Measurements from ENCODE around the gene SLBP. TPM values are rescaled to one million over a fixed set of nuclear protein-coding genes. Genes with fewer than 3 reads are reported as not detected.

The SLBP gene
- total and polyA plus RNA-seq, 10 of the 15 experiments (the other 5 are each of a cell fraction or from before 2014, with no cell fraction given), result 94.4 to 278 (median 158) TPM

GRCh38 chr4:1711571-1712215 lies 426 bp downstream of the SLBP start (continued):
- TF ChIP-seq, protein P1, sequence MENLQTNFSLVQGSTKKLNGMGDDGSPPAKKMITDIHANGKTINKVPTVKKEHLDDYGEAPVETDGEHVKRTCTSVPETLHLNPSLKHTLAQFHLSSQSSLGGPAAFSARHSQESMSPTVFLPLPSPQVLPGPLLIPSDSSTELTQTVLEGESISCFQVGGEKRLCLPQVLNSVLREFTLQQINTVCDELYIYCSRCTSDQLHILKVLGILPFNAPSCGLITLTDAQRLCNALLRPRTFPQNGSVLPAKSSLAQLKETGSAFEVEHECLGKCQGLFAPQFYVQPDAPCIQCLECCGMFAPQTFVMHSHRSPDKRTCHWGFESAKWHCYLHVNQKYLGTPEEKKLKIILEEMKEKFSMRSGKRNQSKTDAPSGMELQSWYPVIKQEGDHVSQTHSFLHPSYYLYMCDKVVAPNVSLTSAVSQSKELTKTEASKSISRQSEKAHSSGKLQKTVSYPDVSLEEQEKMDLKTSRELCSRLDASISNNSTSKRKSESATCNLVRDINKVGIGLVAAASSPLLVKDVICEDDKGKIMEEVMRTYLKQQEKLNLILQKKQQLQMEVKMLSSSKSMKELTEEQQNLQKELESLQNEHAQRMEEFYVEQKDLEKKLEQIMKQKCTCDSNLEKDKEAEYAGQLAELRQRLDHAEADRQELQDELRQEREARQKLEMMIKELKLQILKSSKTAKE (IDR thresholded peaks at IDR 0.05; ENCODE audit: low read depth, poor library complexity, severe bottlenecking), result no peak
- no peak for TF ChIP-seq PBX3 (IDR thresholded peaks at IDR 0.05; ENCODE audit: insufficient replicate concordance, low read depth, low read length)
- TF ChIP-seq PAX5 (IDR thresholded peaks at IDR 0.05; ENCODE audit: borderline replicate concordance, low read depth, low read length), result peak; percentile 64; the same call in 1 of the 2 replicates
- TF ChIP-seq HSF1 (IDR thresholded peaks at IDR 0.05; ENCODE audit: low read depth, low read length), result 0 out of 2 replicates have a peak, but pooled peaks have one; percentile 54
- TF ChIP-seq MLLT1 (IDR thresholded peaks at IDR 0.05), result no peak
- 0 out of 2 replicates have a peak, but pooled peaks have one; percentile 62 for TF ChIP-seq ZNF217 (IDR thresholded peaks at IDR 0.05)
- TF ChIP-seq RBBP5 (conservative IDR thresholded peaks at IDR 0.05), result no peak
- TF ChIP-seq IKZF2 (IDR thresholded peaks at IDR 0.05), result no peak
- no peak for TF ChIP-seq POLR2AphosphoS5 (IDR thresholded peaks at IDR 0.05; ENCODE audit: low read length)

All from GM12878 (cell line).